ENCODE results near the gene KLHL29. TPM values are rescaled to one million over a fixed set of nuclear protein-coding genes. Genes with fewer than 3 reads are reported as not detected.

Gene KLHL29
- total RNA-seq, 1 experiment from 2014 or later: 7.7 TPM

DNA sequence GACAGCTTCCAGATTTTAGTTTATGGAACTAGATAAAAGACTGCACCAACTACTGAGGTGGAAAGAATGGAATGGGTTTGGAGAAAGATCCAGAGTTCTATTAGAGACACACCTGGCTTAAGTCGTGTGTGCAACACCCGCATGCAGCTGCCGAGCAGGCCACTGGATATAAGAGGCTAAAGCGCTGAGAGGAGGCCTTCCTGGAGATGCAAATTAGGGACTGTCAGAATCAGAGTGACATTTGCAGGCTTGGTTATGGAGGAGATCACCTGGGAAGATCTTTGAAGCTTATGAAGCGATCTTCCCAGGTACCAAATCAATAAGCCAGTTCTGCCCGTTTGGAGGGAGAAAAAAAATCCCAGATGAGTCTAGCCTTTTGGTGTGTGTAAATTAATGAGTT, 30.4 kb upstream of the KLHL29 start:
- ChIA-PET CTCF (no interaction called here), POLR2A (no interaction called here)
- Histone ChIP-seq H3K4me3 (ENCODE audit: low read depth in 2 of 2, low read length in 2 of 2) (no peak overlapping the region), H3K27me3 (ENCODE audit: control insufficient read depth, insufficient read depth, low read length) (no peaks in the 10 kb centered on the region; the same call in 1 of the 2 replicates), H3K9me3 (ENCODE audit: control insufficient read depth, insufficient read depth, low read depth, low read length) (no peaks in the 10 kb centered on the region), H3K4me1 (ENCODE audit: control insufficient read depth, insufficient read depth, low read length) (peaks cover 3% of the 10 kb centered on the region; the same call in 1 of the 2 replicates), H3K36me3 (ENCODE audit: control insufficient read depth, insufficient read depth, low read length) (no peaks in the 10 kb centered on the region), H3K27ac (ENCODE audit: low read length) (no peak overlapping the region)
- BruUV-seq (replicated peaks): no TSS peak
- no peak for TF ChIP-seq TCF7L2 (IDR thresholded peaks at IDR 0.05; ENCODE audit: low read depth, low read length)
- no peak for TF ChIP-seq POLR2AphosphoS5 (IDR thresholded peaks at IDR 0.05; ENCODE audit: low read depth, low read length)
- TF ChIP-seq CTCF (IDR thresholded peaks at IDR 0.05): no peak
- TF ChIP-seq, protein P1, sequence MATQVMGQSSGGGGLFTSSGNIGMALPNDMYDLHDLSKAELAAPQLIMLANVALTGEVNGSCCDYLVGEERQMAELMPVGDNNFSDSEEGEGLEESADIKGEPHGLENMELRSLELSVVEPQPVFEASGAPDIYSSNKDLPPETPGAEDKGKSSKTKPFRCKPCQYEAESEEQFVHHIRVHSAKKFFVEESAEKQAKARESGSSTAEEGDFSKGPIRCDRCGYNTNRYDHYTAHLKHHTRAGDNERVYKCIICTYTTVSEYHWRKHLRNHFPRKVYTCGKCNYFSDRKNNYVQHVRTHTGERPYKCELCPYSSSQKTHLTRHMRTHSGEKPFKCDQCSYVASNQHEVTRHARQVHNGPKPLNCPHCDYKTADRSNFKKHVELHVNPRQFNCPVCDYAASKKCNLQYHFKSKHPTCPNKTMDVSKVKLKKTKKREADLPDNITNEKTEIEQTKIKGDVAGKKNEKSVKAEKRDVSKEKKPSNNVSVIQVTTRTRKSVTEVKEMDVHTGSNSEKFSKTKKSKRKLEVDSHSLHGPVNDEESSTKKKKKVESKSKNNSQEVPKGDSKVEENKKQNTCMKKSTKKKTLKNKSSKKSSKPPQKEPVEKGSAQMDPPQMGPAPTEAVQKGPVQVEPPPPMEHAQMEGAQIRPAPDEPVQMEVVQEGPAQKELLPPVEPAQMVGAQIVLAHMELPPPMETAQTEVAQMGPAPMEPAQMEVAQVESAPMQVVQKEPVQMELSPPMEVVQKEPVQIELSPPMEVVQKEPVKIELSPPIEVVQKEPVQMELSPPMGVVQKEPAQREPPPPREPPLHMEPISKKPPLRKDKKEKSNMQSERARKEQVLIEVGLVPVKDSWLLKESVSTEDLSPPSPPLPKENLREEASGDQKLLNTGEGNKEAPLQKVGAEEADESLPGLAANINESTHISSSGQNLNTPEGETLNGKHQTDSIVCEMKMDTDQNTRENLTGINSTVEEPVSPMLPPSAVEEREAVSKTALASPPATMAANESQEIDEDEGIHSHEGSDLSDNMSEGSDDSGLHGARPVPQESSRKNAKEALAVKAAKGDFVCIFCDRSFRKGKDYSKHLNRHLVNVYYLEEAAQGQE (IDR thresholded peaks at IDR 0.05; ENCODE audit: insufficient read depth in 1 of 2, low read depth in 2 of 2, low read length in 1 of 2): no peak
- no peak for TF ChIP-seq SIN3A (IDR thresholded peaks at IDR 0.05; ENCODE audit: borderline replicate concordance, insufficient read depth, low read depth, low read length)
- in situ Hi-C loops (cut with HindIII; ENCODE audit: low pct_unique_long_range_greater_than_20kb, low sequenced_read_pairs): no loop called here
- intact Hi-C loops (cut with micrococcal nuclease; ENCODE audit: unreplicated experiment): loop anchor here (10.0 kb wide), 1 partner anchor 160 kb away; no protein-coding TSS in a partner anchor
- ATAC-seq (no peak), DNase-seq (ENCODE audit: low read depth, low spot score) (no peak)

DNA sequence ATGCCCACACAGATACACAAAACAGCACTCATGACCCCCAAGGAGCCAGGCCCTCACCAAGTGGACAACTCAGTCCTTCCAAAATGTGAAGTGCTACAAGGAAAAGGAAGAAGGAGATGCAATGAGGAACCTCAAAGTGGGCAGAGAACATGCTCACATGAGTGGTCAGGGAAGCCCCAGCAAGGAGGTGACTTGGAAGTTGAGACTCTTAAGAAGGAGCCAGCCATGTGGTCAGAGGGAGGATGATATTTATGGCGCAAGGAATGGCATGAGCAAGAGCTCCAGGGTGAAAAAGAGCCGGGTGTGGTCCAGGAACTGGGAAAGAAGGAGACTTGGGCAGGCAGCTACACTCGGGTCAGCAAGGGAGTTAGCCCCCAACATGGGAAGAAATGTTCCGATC, 30.0 kb upstream of the KLHL29 start:
- intact Hi-C loops (cut with micrococcal nuclease; ENCODE audit: unreplicated experiment) (loop anchor here (10.0 kb wide), 1 partner anchor 160 kb away; no protein-coding TSS in a partner anchor), in situ Hi-C loops (cut with HindIII; ENCODE audit: low pct_unique_long_range_greater_than_20kb, low sequenced_read_pairs) (no loop called here)
- H3K27ac ChIP-seq (ENCODE audit: low read length): no peak overlapping the region
- H3K36me3 ChIP-seq (ENCODE audit: control insufficient read depth, insufficient read depth, low read length): no peaks in the 10 kb centered on the region
- ATAC-seq: no peak
- no peaks in the 10 kb centered on the region for H3K9me3 ChIP-seq (ENCODE audit: control insufficient read depth, insufficient read depth, low read depth, low read length)
- CTCF ChIA-PET: no interaction called here
- H3K4me3 ChIP-seq (ENCODE audit: low read depth in 2 of 2, low read length in 2 of 2): no peak overlapping the region
- peaks cover 3% of the 10 kb centered on the region; the same call in 1 of the 2 replicates for H3K4me1 ChIP-seq (ENCODE audit: control insufficient read depth, insufficient read depth, low read length)
- no peaks in the 10 kb centered on the region; the same call in 1 of the 2 replicates for H3K27me3 ChIP-seq (ENCODE audit: control insufficient read depth, insufficient read depth, low read length)
- TF ChIP-seq, protein P1 (IDR thresholded peaks at IDR 0.05; ENCODE audit: insufficient read depth in 1 of 2, low read depth in 2 of 2, low read length in 1 of 2): no peak
- TF ChIP-seq SIN3A (IDR thresholded peaks at IDR 0.05; ENCODE audit: borderline replicate concordance, insufficient read depth, low read depth, low read length): no peak
- TF ChIP-seq POLR2AphosphoS5 (IDR thresholded peaks at IDR 0.05; ENCODE audit: low read depth, low read length): no peak
- TF ChIP-seq TCF7L2 (IDR thresholded peaks at IDR 0.05; ENCODE audit: low read depth, low read length): no peak
- TF ChIP-seq CTCF (IDR thresholded peaks at IDR 0.05): no peak
- POLR2A ChIA-PET: no interaction called here
- DNase-seq (ENCODE audit: low read depth, low spot score): no peak
- BruUV-seq (replicated peaks): no TSS peak

Data from Panc1 (cell line).